HG02798 (cell line): Measurements from ENCODE around the gene HOXA6.

Source experiments
- ATAC-seq: cut with Tn5 transposase; IDR thresholded peaks from one replicate; pipeline ENCODE4 v1.9.1; 2021; ENCODE audit warnings: mild to moderate bottlenecking; ENCODE audit not compliant: unreplicated experiment, poor library complexity

The HOXA6 gene

DNA sequence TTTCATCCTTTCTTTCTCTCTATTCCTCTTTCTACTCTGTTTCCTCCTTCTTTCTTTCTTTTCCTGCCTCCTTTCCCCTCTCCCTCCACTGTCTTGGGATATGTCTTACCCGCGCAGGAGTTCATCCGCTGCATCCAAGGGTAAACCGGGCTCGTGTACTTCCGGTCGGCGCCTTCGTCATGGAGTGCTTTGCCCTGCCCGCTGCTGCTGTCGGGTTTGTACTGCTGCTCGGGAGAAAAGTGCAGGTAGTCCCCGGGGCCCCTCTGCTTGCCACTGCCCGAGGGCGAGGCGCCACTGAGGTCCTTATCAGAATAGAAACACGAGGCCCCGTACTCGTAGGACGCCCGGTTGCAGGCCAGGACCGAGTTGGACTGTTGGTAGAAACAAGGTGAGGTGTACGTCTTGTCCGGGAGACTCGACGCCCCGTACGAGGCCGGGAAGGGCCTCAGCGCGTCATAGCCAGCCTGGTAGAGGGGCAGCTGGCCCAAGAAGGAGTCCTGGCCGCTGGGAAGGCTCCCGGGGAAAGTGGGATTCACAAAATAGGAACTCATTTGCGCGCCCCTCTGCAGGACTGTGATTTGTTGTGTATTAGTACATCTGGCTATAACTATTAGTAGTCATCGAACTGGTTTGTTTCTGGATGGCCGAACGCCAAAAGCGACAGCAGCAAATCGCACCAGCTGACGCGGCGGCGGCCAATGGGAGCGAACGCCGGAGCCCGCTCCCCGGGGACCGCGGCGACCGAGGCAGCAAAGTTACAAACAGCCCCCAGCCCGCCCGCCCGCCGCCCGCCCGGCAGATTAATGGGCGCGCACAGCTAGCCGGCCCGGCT is at the start of gene HOXA6:
TSS of gene HOXA6 (minus strand) at position 576 of the 832 bp plus-strand sequence. CDS start at position 551, 25 bp downstream.
- ATAC-seq, result no peak

DNA sequence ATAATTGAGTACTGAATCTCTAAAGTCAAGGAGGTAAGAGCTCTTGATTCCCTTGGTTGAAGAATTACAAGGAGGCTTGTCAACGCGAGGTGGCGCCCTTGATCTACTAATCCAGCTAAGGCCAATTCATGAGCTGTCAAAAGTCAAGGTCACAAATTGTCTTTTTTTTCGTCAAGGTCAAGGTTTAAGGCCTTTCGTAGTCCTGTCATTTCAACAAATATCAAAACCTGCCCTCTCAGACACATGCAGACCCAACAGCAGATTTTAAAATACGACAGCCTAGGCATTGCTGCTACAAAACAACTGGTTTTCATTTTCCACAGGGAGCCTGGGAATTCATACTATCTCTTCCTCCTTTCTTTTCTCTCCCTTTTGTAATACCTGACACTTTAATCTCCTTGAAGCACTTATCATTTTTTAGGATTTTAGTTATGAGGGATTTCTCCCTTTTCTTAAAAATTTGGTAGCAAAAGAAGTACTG is 48.8 kb upstream of the HOXA6 start:
- no peak for ATAC-seq

DNA sequence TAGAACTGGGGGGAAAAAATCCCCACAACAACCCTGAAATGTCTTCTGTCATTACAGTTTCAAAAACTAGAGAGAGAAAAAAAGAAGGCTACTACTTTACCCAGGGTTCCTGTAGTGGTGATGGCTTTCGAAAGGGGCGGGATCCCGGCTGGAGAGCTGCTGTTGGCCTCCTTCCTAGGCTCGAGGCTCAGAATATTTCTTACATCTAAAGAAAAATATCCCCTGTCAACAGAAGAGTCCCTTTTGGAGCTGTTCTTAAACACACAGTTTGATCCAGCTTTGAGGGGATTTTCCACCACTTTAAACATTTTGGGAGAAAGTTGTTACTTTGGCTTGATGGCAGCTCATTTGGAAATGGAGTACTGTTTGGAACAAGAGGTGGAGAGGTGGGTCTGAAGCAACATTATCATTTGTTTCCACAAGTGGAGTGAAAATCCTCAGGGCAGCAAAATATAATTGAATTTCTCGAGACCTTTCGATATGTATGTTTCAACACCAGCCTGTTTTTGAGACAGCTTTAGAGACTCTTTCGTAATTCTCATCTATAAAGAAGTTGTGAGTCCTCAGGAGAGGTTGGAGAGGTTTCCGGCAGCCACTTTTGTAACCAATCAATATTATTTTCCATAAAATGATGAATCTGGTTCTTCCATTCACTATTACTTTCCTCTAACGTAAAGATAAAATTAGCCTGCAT is 47.3 kb upstream of the HOXA6 start:
- ATAC-seq, result no peak

- no peak for ATAC-seq
Observed at GRCh38 chr7:27194002-27194352, 46.4 kb upstream of the HOXA6 start.

DNA sequence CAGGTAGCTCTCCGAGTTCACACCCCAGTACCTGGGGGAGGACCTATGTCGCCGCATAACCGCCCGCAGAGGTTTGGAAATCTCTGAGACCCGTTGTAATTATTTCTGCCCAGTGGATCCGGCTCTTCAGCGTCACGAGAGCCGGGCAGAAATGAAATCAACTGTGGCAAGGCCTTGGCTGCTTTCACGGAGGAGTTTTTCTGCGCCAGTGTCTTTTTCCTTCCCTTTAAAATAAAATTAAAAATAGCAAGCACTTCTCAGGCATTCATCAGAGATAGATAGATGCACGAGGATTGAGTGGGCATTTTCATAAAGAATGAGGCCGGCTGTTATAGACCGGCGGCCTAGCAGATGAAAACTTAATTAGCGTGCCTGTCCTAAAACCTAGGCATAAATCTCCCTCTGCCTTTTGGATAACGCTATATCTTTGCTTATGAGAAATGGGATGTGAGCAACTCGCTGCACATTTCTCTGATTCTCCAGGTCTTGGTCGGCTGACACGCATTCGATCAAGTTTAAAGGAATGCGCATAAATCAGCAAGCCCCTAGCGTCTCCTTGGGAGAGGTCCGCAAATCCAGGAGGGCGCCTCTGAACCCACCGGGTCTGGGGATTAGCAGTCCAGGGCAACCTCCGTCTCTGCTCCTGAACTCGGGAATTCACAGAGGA is 45.9 kb upstream of the HOXA6 start:
- ATAC-seq, result no peak

GRCh38 chr7:27192546-27193334 is 45.2 kb upstream of the HOXA6 start:
- no peak for ATAC-seq

DNA sequence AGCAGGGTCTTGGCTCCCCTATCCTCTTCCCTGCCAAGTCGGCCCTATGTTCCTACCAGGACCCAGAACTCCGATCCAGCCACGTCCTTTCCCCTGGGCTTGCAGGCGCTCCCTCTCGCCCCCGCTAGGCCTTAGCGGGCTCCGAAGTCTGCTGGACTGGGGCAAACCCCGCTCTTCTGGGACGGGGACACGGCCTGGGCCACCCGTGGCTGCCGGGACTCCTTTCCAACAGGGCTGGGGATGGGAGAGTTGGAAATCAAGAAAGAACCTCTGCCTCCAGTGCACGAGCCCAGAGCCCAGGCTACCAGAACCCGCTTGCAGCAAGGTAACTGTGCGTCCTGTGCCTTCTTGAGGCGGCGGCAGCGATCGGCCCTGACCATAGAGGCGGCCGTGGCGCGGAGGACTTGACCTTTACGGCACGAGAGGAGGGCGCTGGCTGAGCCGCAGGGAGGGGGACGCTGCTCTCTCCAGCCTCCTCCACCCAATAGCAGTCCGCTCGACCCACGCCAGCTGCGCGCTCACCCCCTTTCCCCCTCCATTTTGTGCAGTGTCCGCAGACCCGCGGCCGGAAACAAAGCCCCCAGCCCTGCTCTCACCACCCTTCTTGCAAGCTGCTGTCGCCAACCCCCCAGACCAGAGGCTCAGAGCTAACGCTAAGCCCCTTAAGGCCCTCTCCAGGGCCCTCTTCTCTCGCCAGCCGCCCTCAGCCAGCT is 44.4 kb upstream of the HOXA6 start:
- ATAC-seq, result no peak

DNA sequence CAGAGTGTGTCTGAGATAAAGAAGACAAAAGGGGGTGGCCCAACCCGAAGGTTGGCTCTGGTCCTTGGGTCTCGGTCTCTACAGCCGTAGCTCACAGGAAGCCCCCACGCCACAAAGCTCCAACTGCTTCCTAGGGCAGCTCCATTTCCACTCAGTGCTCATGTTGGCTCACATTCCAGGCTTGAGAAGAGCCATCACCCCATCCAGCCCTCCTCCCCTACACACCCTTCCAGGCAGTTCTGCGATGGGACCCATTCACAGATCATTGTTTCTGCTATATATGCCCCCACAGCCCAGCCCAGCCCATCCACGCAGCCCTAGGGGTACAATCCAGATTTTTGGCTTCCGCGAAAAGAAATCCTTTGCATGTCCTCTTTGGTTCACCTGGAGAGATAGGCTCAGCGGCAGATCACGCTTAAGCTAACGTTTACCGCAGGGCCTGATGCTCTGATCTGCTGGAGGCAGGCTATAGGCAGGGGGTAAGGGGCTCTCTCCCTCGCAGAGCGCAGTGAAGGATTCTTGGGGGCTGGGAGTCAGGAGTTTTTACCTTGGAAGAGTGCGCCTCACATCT is 43.7 kb upstream of the HOXA6 start:
- no peak for ATAC-seq

- ATAC-seq, result no peak
Observed at GRCh38 chr7:27189997-27190748, 42.6 kb upstream of the HOXA6 start.

GRCh38 chr7:27189295-27189996 is 41.9 kb upstream of the HOXA6 start:
- ATAC-seq, result no peak

- ATAC-seq, result no peak
Observed at GRCh38 chr7:27188386-27189294, 41.1 kb upstream of the HOXA6 start.

DNA sequence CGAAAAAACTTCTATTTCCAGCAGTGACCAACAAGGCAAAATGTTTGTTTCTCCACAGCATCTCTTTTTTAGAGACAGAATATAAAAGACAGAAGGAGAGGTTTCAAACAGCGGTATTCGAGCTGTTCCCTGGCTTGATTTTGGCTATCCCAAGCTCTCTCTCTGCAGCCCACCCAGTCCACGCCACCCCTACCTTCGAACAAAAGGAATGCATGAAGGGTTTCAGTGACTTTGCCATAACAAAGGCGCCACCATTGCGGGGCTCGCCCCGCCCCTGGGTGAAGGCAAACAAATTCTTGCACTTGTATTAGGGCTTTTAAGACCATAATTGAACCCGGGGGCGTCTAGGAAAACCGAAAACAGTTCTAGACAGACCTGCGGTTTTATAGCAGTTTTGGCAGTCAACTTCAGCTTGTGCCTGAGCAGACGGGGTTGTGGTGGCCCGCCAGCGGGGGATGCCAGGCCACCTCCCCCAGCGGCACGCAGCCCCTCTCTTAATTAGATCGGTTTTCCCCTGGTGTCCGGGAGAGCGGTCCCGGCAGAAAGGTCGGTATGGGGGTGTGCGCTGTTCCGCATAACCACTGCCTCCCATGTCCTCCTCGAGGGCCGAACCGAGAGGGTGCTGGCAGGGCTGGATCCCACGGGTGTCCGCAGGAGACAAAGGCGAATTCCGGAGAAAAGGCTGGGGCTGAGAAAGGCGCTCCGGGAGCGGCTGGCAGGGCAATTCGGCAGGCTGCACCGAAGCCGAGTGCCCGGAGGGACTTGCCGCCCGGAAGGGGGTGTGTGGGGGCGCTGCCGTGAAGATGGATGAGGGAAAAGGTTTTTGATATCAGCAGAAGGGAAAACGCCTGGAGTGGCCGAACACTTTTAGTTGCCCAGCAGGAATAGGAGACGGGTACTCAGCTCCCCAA is 40.2 kb upstream of the HOXA6 start:
- ATAC-seq, result no peak

- no peak for ATAC-seq
Observed at GRCh38 chr7:27186668-27187474, 39.3 kb upstream of the HOXA6 start.

DNA sequence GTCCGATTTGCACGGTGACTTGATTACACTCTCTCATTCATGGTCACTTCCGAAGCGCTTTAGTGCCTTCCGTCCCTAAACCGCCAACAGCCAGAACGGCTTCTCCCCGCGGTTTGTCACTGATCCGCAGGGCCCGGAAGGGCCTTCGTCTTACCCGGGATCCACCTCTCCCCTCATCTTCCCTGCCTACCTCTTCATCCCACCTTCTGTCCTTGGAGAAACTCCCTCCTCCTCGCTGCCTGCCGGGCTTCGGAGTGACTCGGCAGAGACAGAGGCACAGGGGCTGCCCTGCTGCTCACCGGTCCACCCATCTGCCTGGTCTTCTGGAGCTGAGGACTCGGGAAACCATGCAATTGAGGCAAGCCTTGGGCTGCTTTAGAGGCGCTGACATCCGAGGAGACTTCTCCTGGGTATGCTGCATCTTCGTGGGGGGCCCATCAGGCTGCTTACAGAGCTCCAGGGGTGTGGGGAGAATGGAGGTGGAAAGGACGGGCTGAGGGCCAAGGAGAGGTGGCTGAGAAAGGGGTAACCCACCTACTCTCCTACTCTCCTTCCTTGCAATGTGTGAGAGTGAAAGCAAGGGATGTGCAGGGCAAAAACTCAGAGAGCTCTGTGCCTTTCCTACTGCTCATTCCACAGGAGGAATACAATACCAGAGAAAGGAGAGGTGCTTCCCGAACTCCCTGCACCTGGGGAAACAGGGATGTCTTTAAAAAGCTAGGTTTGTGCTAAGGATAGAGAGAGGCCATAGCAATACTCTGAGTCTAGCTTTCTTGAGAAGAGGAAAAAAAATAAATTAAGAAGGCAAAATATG is 38.5 kb upstream of the HOXA6 start:
- no peak for ATAC-seq
